Smooth muscle cell (in vitro differentiated cells): ENCODE results near the gene POLN. TPM values are rescaled to one million over a fixed set of nuclear protein-coding genes. Genes with fewer than 3 reads are reported as not detected.

Experiments used
- DNase-seq: peaks from one replicate; lab custom pipeline; 2025; ENCODE audit not compliant: unreplicated experiment; lab: John Stamatoyannopoulos, UW
- H2AFZ ChIP-seq: fragments of 200-600 bp; sonication (generic); 2 replicates; pipeline ENCODE4 v1.6.0; 2016; ENCODE audit warnings: antibody characterized with exemption, low read depth, mild to moderate bottlenecking
- H3F3A ChIP-seq: fragments of 200-600 bp; sonication (generic); 2 replicates; pipeline ENCODE4 v1.6.0; 2017; ENCODE audit warnings: antibody characterized with exemption, low read depth
- H3K27ac ChIP-seq: fragments of 200-600 bp; sonication (generic); 2 replicates; pipeline ENCODE4 v1.5.1; 2016; ENCODE audit warnings: low read depth, mild to moderate bottlenecking
- H3K27me3 ChIP-seq: fragments of 200-600 bp; sonication (generic); 2 replicates; pipeline ENCODE4 v1.6.1; 2016; ENCODE audit warnings: low read depth, mild to moderate bottlenecking
- H3K36me3 ChIP-seq: fragments of 200-600 bp; sonication (generic); 2 replicates; pipeline ENCODE4 v1.5.1; 2016; ENCODE audit warnings: low read depth
- H3K4me1 ChIP-seq: fragments of 200-600 bp; sonication (generic); 2 replicates; pipeline ENCODE4 v1.5.1; 2016; ENCODE audit warnings: low read depth
- H3K4me2 ChIP-seq: fragments of 200-600 bp; sonication (generic); 2 replicates; pipeline ENCODE4 v1.6.0; 2016; ENCODE audit warnings: mild to moderate bottlenecking
- H3K4me3 ChIP-seq: fragments of 200-600 bp; sonication (generic); 2 replicates; pipeline ENCODE4 v1.5.1; 2016; ENCODE audit warnings: mild to moderate bottlenecking
- H3K79me2 ChIP-seq: fragments of 200-600 bp; sonication (generic); 2 replicates; pipeline ENCODE4 v1.6.0; 2016; ENCODE audit warnings: low read depth, mild to moderate bottlenecking
- H3K9ac ChIP-seq: fragments of 200-600 bp; sonication (generic); 2 replicates; pipeline ENCODE4 v1.6.0; 2016; ENCODE audit warnings: low read depth
- H3K9me3 ChIP-seq: fragments of 200-600 bp; sonication (generic); replicated peaks from 2 replicates; pipeline ENCODE4 v1.5.1; 2016; ENCODE audit warnings: low read depth
- H4K20me1 ChIP-seq: fragments of 200-600 bp; sonication (generic); 2 replicates; pipeline ENCODE4 v1.6.0; 2016; ENCODE audit warnings: low read depth
- WGBS: methylation state at CpG from one replicate; pipeline ENCODE4 v1.1.7; 2016; ENCODE audit warnings: low lambda C conversion rate; 5-methylcytosine and 5-hydroxymethylcytosine counted together
- polyA plus RNA-seq: library from polyadenylated mRNA; unstranded; fragments of >200 nt; fragmentation: Nextera tagmentation; extraction: Ambion mirVana; gene quantifications from 2 replicates; pipeline ENCODE4 v1.2.1, GENCODE V29; 2016
- total RNA-seq: library from RNA; depleted of rRNA; stranded (reverse); fragments of >200 nt; gene quantifications from 2 replicates; pipeline ENCODE4 v1.2.3, GENCODE V29; 2014
- TF ChIP-seq, protein P1 (sequence below): fragments of 200-600 bp; sonication (generic); IDR thresholded peaks from 2 replicates; pipeline ENCODE4 v1.5.1; 2017; ENCODE audit warnings: borderline replicate concordance, mild to moderate bottlenecking, antibody characterized with exemption; ENCODE audit not compliant: insufficient read depth, poor library complexity, severe bottlenecking

Gene POLN
- total and polyA plus RNA-seq, 2 experiments from 2014 or later = 0.35 to 3.0 TPM

GRCh38 chr4:2289955-2290333 is 48.0 kb upstream of the POLN start:
- no peak overlapping the region for H3K27ac ChIP-seq
- no peak for DNase-seq
- 89% methylated on average over 11 of the region's 11 CpGs for WGBS
- H3K36me3 ChIP-seq = no peaks in the 10 kb centered on the region
- no peaks in the 10 kb centered on the region for H3K9me3 ChIP-seq
- H3K4me2 ChIP-seq = no peak overlapping the region
- no peaks in the 10 kb centered on the region for H4K20me1 ChIP-seq
- H3K9ac ChIP-seq = no peak overlapping the region
- TF ChIP-seq, protein P1, sequence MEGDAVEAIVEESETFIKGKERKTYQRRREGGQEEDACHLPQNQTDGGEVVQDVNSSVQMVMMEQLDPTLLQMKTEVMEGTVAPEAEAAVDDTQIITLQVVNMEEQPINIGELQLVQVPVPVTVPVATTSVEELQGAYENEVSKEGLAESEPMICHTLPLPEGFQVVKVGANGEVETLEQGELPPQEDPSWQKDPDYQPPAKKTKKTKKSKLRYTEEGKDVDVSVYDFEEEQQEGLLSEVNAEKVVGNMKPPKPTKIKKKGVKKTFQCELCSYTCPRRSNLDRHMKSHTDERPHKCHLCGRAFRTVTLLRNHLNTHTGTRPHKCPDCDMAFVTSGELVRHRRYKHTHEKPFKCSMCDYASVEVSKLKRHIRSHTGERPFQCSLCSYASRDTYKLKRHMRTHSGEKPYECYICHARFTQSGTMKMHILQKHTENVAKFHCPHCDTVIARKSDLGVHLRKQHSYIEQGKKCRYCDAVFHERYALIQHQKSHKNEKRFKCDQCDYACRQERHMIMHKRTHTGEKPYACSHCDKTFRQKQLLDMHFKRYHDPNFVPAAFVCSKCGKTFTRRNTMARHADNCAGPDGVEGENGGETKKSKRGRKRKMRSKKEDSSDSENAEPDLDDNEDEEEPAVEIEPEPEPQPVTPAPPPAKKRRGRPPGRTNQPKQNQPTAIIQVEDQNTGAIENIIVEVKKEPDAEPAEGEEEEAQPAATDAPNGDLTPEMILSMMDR = no peak
- H3K4me1 ChIP-seq = peaks cover 8% of the 10 kb centered on the region
- H2AFZ ChIP-seq = no peak overlapping the region
- no peaks in the 10 kb centered on the region for H3F3A ChIP-seq
- H3K4me3 ChIP-seq = no peak overlapping the region
- no peaks in the 10 kb centered on the region for H3K79me2 ChIP-seq
- H3K27me3 ChIP-seq = no peaks in the 10 kb centered on the region

- Histone ChIP-seq H2AFZ (no peak overlapping the region), H4K20me1 (no peaks in the 10 kb centered on the region), H3K27me3 (no peaks in the 10 kb centered on the region), H3K9me3 (no peaks in the 10 kb centered on the region), H3K9ac (no peak overlapping the region), H3K4me3 (no peak overlapping the region), H3K4me1 (peaks cover 8% of the 10 kb centered on the region), H3K27ac (no peak overlapping the region), H3K36me3 (no peaks in the 10 kb centered on the region), H3K4me2 (no peak overlapping the region), H3F3A (no peaks in the 10 kb centered on the region), H3K79me2 (no peaks in the 10 kb centered on the region)
- TF ChIP-seq, protein P1 = no peak
- 91% methylated on average over 11 of the region's 14 CpGs for whole genome bisulfite sequencing
- DNase-seq = no peak
These were observed 47.5 kb upstream of the POLN start for GRCh38 chr4:2289311-2289954.

DNA sequence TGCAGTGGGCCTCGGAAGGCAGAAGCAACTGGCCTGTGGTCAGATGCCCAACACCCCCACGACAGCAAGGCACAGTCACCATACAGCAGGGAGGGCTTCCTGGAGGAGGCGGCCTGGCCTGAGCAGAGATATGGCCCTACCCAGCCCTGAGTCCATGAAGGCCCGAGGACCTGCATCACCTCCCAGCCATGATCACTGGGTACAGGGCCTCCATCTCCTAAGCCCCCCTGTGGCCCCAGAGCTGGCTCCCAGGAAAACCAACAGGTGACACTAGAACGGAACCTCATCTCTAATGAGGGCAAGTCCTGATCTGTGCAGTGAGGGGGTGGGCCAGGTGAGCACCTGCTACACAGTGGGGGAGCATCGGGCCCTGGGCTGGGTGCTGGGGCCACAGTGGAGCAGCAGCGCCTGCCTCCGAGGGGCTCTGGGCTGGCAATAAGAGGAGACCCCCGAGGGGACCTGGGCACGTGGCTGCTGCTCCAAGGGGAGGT is 46.2 kb upstream of the POLN start:
- no peak overlapping the region for H3K4me2 ChIP-seq
- H3K79me2 ChIP-seq = no peaks in the 10 kb centered on the region
- H3K27ac ChIP-seq = no peak overlapping the region
- TF ChIP-seq, protein P1 = no peak
- no peaks in the 10 kb centered on the region for H4K20me1 ChIP-seq
- H3K4me1 ChIP-seq = peaks cover 8% of the 10 kb centered on the region
- no peaks in the 10 kb centered on the region for H3F3A ChIP-seq
- H3K36me3 ChIP-seq = no peaks in the 10 kb centered on the region
- H3K27me3 ChIP-seq = no peaks in the 10 kb centered on the region
- DNase-seq = no peak
- no peak overlapping the region for H2AFZ ChIP-seq
- H3K9ac ChIP-seq = no peak overlapping the region
- 94% methylated on average over 10 of the region's 10 CpGs for WGBS
- no peaks in the 10 kb centered on the region for H3K9me3 ChIP-seq
- no peak overlapping the region for H3K4me3 ChIP-seq

GRCh38 chr4:2287594-2287915 is 45.6 kb upstream of the POLN start:
- no peak for DNase-seq
- H3K9me3 ChIP-seq = no peaks in the 10 kb centered on the region
- peaks cover 8% of the 10 kb centered on the region for H3K4me1 ChIP-seq
- H3F3A ChIP-seq = no peaks in the 10 kb centered on the region
- H3K36me3 ChIP-seq = no peaks in the 10 kb centered on the region
- WGBS = 73% methylated on average over 6 of the region's 9 CpGs
- no peak overlapping the region for H3K27ac ChIP-seq
- TF ChIP-seq, protein P1 = no peak
- no peak overlapping the region for H3K4me2 ChIP-seq
- H3K4me3 ChIP-seq = no peak overlapping the region
- no peaks in the 10 kb centered on the region for H4K20me1 ChIP-seq
- no peaks in the 10 kb centered on the region for H3K27me3 ChIP-seq
- H2AFZ ChIP-seq = no peak overlapping the region
- no peaks in the 10 kb centered on the region for H3K79me2 ChIP-seq
- no peak overlapping the region for H3K9ac ChIP-seq
